Progenitor cell of endocrine pancreas (in vitro differentiated cells): Measurements from ENCODE around the gene AMZ1. TPM values are rescaled to one million over a fixed set of nuclear protein-coding genes. Genes with fewer than 3 reads are reported as not detected.

Source experiments
- DNase-seq: peaks from one replicate; pipeline ENCODE4 v3.0.0; 2021; ENCODE audit warnings: low spot score; ENCODE audit not compliant: unreplicated experiment
- H3K27ac Mint-ChIP-seq: 2 replicates; pipeline ENCODE4 v1.8.0; 2021; ENCODE audit warnings: mild to moderate bottlenecking, moderate library complexity, mixed read lengths
- H3K27me3 Mint-ChIP-seq: 2 replicates; pipeline ENCODE4 v1.8.0; 2021; ENCODE audit warnings: mixed read lengths
- H3K36me3 Mint-ChIP-seq: 2 replicates; pipeline ENCODE4 v1.8.0; 2022; ENCODE audit warnings: mixed read lengths; ENCODE audit not compliant: insufficient read depth
- H3K4me1 Mint-ChIP-seq: 2 replicates; pipeline ENCODE4 v1.8.0; 2021; ENCODE audit warnings: low read depth, mixed read lengths
- H3K4me3 Mint-ChIP-seq: 2 replicates; pipeline ENCODE4 v1.8.0; 2021; ENCODE audit warnings: low read depth, mild to moderate bottlenecking, moderate library complexity, mixed read lengths
- H3K9me3 Mint-ChIP-seq: 2 replicates; pipeline ENCODE4 v1.8.0; 2021; ENCODE audit warnings: low read depth, mixed read lengths
- CTCF ChIP-seq: fragments of 200-600 bp; sonication (generic); IDR thresholded peaks from one replicate; pipeline ENCODE4 v1.5.0; 2021; ENCODE audit warnings: antibody characterized with exemption, mild to moderate bottlenecking; ENCODE audit not compliant: unreplicated experiment
- total RNA-seq: library from RNA; stranded (reverse); gene quantifications from 2 replicates; pipeline ENCODE4 v1.2.1, GENCODE V29; 2021

The AMZ1 gene
- total RNA-seq, 1 donor from 2014 or later: 0.19 TPM

GRCh38 chr7:2755531-2755930 lies 67.5 kb downstream of the AMZ1 start:
- TF ChIP-seq CTCF: no peak
- Mint-ChIP-seq H3K4me1 (peaks cover 15% of the 10 kb centered on the region), H3K9me3 (peaks cover 10% of the 10 kb centered on the region), H3K36me3 (peaks cover 35% of the 10 kb centered on the region), H3K4me3 (no peak overlapping the region), H3K27ac (no peak overlapping the region), H3K27me3 (no peaks in the 10 kb centered on the region)
- DNase-seq: no peak

DNA sequence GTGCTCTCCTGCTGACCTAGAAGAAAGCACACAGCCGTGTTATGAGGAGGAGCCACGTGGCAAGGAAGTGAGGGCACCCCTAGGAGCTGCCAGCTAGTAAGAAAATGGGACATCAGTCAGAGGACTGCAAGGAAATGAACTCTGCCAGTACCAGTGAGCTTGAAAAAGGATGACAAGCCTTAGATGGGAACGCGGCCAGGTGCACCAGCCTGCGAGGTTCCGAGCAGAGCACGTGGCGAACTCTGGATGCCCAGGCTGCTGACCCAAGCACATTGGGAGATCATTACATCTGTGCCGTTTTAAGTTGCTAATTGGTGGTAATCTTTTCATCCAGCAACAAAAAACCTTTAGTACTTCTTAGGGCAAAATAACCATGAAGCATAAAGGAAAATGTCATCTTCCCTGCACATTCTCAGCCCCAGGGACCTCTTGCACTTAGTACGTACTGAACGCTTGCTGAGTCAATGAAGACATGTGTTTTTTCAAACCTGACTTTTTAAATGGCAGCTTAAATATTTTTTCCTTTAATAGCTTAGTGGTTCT lies 69.4 kb downstream of the AMZ1 start:
- Mint-ChIP-seq H3K4me1 (peaks cover 8% of the 10 kb centered on the region), H3K27ac (peak overlapping the region; percentile 18), H3K4me3 (no peak overlapping the region), H3K36me3 (peaks cover 40% of the 10 kb centered on the region), H3K27me3 (no peaks in the 10 kb centered on the region), H3K9me3 (peaks cover 10% of the 10 kb centered on the region)
- no peak for DNase-seq
- no peak for TF ChIP-seq CTCF

DNA sequence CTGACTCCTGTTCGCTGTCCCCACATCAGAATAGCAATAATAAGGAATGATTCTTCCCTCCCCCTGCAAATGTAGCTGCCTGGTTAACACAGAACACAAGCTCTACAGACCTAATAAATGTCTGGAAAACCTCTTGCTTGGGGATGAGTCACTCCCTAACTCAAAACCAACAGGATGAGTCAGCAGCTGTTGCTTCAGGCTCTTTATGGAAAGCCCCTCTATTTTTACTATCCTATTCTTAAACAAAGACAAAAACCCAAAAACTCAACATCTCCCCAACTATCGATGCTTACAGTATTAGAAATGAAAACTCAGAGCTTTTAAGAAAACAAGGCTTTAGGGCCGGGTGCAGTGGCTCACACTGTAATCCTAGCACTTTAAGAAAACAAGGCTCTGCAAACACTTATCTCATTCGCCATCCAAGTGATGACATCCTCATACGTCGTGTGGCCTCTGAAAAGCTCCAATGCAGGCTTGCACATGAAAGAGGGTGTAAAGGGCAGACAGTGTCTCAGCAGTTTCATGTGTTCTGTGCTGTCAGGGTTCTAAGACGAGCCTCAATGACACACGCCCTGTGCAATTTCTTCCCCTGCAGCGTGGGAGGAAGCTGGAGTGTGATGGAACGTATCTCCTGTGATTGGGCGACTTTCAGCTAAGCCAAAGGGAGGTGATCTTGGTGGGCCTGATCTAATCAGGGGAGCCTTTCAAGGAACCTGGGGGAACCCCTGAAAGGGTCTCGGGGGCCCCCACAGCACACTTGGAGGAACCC lies 70.1 kb downstream of the AMZ1 start:
- Mint-ChIP-seq H3K4me3 (no peak overlapping the region), H3K27ac (peak overlapping the region; percentile 18), H3K4me1 (peaks cover 8% of the 10 kb centered on the region), H3K36me3 (peaks cover 41% of the 10 kb centered on the region), H3K9me3 (peaks cover 10% of the 10 kb centered on the region), H3K27me3 (no peaks in the 10 kb centered on the region)
- DNase-seq: no peak
- no peak for TF ChIP-seq CTCF

GRCh38 chr7:2758673-2759616 lies 70.9 kb downstream of the AMZ1 start:
- no peak for DNase-seq
- Mint-ChIP-seq H3K4me3 (no peak overlapping the region), H3K36me3 (peaks cover 38% of the 10 kb centered on the region), H3K27me3 (no peaks in the 10 kb centered on the region), H3K9me3 (peaks cover 10% of the 10 kb centered on the region), H3K27ac (no peak overlapping the region), H3K4me1 (peaks cover 8% of the 10 kb centered on the region)
- no peak for TF ChIP-seq CTCF

GRCh38 chr7:2759736-2760097 lies 71.7 kb downstream of the AMZ1 start:
- Mint-ChIP-seq H3K4me3 (no peak overlapping the region), H3K9me3 (peaks cover 10% of the 10 kb centered on the region), H3K36me3 (peaks cover 33% of the 10 kb centered on the region), H3K27ac (peak overlapping the region; percentile 51), H3K27me3 (no peaks in the 10 kb centered on the region), H3K4me1 (peaks cover 8% of the 10 kb centered on the region)
- no peak for DNase-seq
- no peak for TF ChIP-seq CTCF
